PC-9 (cell line): ENCODE measurements around the gene NR2F1-AS1. TPM values are rescaled to one million over a fixed set of nuclear protein-coding genes. Genes with fewer than 3 reads are reported as not detected.

Source experiments
- BruUV-seq: library from RNA; stranded (reverse); fragments of 400-500 nt; replicated peaks from 2 replicates; lab custom pipeline; 2021; lab: Mats Ljungman, UMichigan
- CTCF ChIA-PET: fragments of 300-600 bp; sonication (Branson Sonifier 250); formaldehyde crosslinking; loops from one replicate; lab custom pipeline; 2022; ENCODE audit warnings: antibody characterized with exemption; lab: Charles Lee
- POLR2A ChIA-PET: fragments of 300-600 bp; sonication (Branson Sonifier 250); formaldehyde crosslinking; loops from one replicate; lab custom pipeline; 2022; ENCODE audit warnings: antibody characterized with exemption; ENCODE audit not compliant: unreplicated experiment; lab: Charles Lee
- DNase-seq, 2 experiments: peaks; one replicate each; pipeline versions ENCODE4 v3.0.0 to v3.0.0-alpha.2; 2015 to 2022; ENCODE audit warnings: mixed read lengths in 1 of 2
- H2AFZ ChIP-seq: fragments of 200-600 bp; sonication (generic); 2 replicates; pipeline ENCODE4 v1.8.1; 2017; ENCODE audit warnings: antibody characterized with exemption
- H3F3A ChIP-seq: fragments of 200-600 bp; sonication (generic); 2 replicates; pipeline ENCODE4 v1.8.1; 2017; ENCODE audit warnings: antibody characterized with exemption, mild to moderate bottlenecking, low read depth; ENCODE audit not compliant: insufficient read depth
- H3K27ac ChIP-seq: fragments of 200-600 bp; sonication (generic); 2 replicates; pipeline ENCODE4 v1.6.1; 2016; ENCODE audit warnings: mixed run types
- H3K27me3 ChIP-seq: fragments of 200-600 bp; sonication (generic); 2 replicates; pipeline ENCODE4 v1.6.1; 2016; ENCODE audit warnings: low read depth, mixed run types; ENCODE audit not compliant: insufficient read depth
- H3K36me3 ChIP-seq: fragments of 200-600 bp; sonication (generic); 2 replicates; pipeline ENCODE4 v1.6.1; 2016; ENCODE audit warnings: low read depth, mixed run types
- H3K4me1 ChIP-seq: fragments of 200-600 bp; sonication (generic); replicated peaks from 2 replicates; pipeline ENCODE4 v1.6.1; 2016; ENCODE audit warnings: mixed run types; ENCODE audit not compliant: insufficient read depth
- H3K4me2 ChIP-seq: fragments of 200-600 bp; sonication (generic); 2 replicates; pipeline ENCODE4 v1.6.1; 2017; ENCODE audit warnings: mixed run types
- H3K4me3 ChIP-seq: fragments of 200-600 bp; sonication (generic); 2 replicates; pipeline ENCODE4 v1.6.1; 2016; ENCODE audit warnings: mixed run types
- H3K79me2 ChIP-seq: fragments of 200-600 bp; sonication (generic); 2 replicates; pipeline ENCODE4 v1.6.1; 2017; ENCODE audit warnings: low read depth, mixed run types
- H3K9me2 ChIP-seq: fragments of 200-600 bp; sonication (generic); 2 replicates; pipeline ENCODE4 v1.8.1; 2017; ENCODE audit warnings: mild to moderate bottlenecking; ENCODE audit not compliant: insufficient read depth
- H3K9me3 ChIP-seq: fragments of 200-600 bp; sonication (generic); 2 replicates; pipeline ENCODE4 v1.8.1; 2016; ENCODE audit warnings: low read depth; ENCODE audit not compliant: insufficient read depth
- H4K20me1 ChIP-seq: fragments of 200-600 bp; sonication (generic); 2 replicates; pipeline ENCODE4 v1.8.1; 2017; ENCODE audit not compliant: insufficient read depth
- CTCF ChIP-seq: fragments of 200-600 bp; sonication (generic); conservative IDR thresholded peaks from 2 replicates; pipeline ENCODE4 v1.6.1; 2017; ENCODE audit warnings: mixed run types, antibody characterized with exemption, mild to moderate bottlenecking, moderate library complexity
- EZH2 ChIP-seq: fragments of 200-600 bp; sonication (generic); IDR thresholded peaks from 2 replicates; pipeline ENCODE4 v1.8.0; 2017; ENCODE audit warnings: antibody characterized with exemption, low read depth
- intact Hi-C: fragments of 100-400 bp; cut with micrococcal nuclease; formaldehyde crosslinking; loops from one replicate; pipeline ENCODE4 v1.10.0; 2022; ENCODE audit not compliant: unreplicated experiment
- total RNA-seq: library from RNA; stranded (reverse); gene quantifications from 2 replicates; pipeline ENCODE4 v1.2.3, GENCODE V29; 2021

NR2F1-AS1 gene
- total RNA-seq, 1 experiment from 2014 or later, result 6.0 TPM

GRCh38 chr5:93378073-93378472 lies 202.9 kb downstream of the NR2F1-AS1 start:
- H3K27ac ChIP-seq, result no peak overlapping the region
- H3K36me3 ChIP-seq, result no peaks in the 10 kb centered on the region
- intact Hi-C loops, result no loop called here
- no peaks in the 10 kb centered on the region for H3K27me3 ChIP-seq
- H2AFZ ChIP-seq, result no peak overlapping the region
- H3K4me2 ChIP-seq, result no peak overlapping the region
- POLR2A ChIA-PET, result no interaction called here
- no TSS peak for BruUV-seq
- H4K20me1 ChIP-seq, result no peaks in the 10 kb centered on the region
- H3K9me2 ChIP-seq, result no peaks in the 10 kb centered on the region
- H3K79me2 ChIP-seq, result no peaks in the 10 kb centered on the region
- no peaks in the 10 kb centered on the region for H3K4me1 ChIP-seq
- CTCF ChIA-PET, result no interaction called here
- H3K4me3 ChIP-seq, result no peak overlapping the region
- no peaks in the 10 kb centered on the region for H3F3A ChIP-seq
- no peak for TF ChIP-seq EZH2
- TF ChIP-seq CTCF, result no peak
- H3K9me3 ChIP-seq, result peaks cover 4% of the 10 kb centered on the region; the same call in 1 of the 2 replicates
- no peak for DNase-seq

GRCh38 chr5:93371893-93372292 lies 209.1 kb downstream of the NR2F1-AS1 start:
- ChIA-PET POLR2A (no interaction called here), CTCF (no interaction called here)

GRCh38 chr5:93364378-93364777 lies 216.6 kb downstream of the NR2F1-AS1 start:
- Histone ChIP-seq H3K79me2 (no peaks in the 10 kb centered on the region), H2AFZ (no peak overlapping the region), H3F3A (no peaks in the 10 kb centered on the region), H3K4me1 (peaks cover 14% of the 10 kb centered on the region), H3K4me3 (no peak overlapping the region), H3K27me3 (no peaks in the 10 kb centered on the region), H3K9me2 (no peaks in the 10 kb centered on the region), H3K27ac (no peak overlapping the region), H3K9me3 (no peaks in the 10 kb centered on the region), H3K36me3 (no peaks in the 10 kb centered on the region), H4K20me1 (no peaks in the 10 kb centered on the region), H3K4me2 (no peak overlapping the region)
- TF ChIP-seq CTCF (no peak), EZH2 (no peak)
- BruUV-seq, result no TSS peak
- ChIA-PET CTCF (no interaction called here), POLR2A (no interaction called here)
- DNase-seq, result no peak
- intact Hi-C loops, result no loop called here

More at GRCh38 chr5:93371893-93372292, 209.1 kb downstream of the NR2F1-AS1 start:
- no peaks in the 10 kb centered on the region for H3K36me3 ChIP-seq
- H2AFZ ChIP-seq, result no peak overlapping the region
- H3K4me3 ChIP-seq, result no peak overlapping the region
- no peaks in the 10 kb centered on the region for H3K4me1 ChIP-seq
- no peaks in the 10 kb centered on the region for H4K20me1 ChIP-seq
- DNase-seq, result no peak
- TF ChIP-seq CTCF (no peak), EZH2 (no peak)
- H3K27ac ChIP-seq, result no peak overlapping the region
- no TSS peak for BruUV-seq
- H3K9me3 ChIP-seq, result peaks cover 4% of the 10 kb centered on the region; the same call in 1 of the 2 replicates
- no peaks in the 10 kb centered on the region for H3K9me2 ChIP-seq
- no peaks in the 10 kb centered on the region for H3F3A ChIP-seq
- no peak overlapping the region for H3K4me2 ChIP-seq
- no peaks in the 10 kb centered on the region for H3K79me2 ChIP-seq
- intact Hi-C loops, result no loop called here
- no peaks in the 10 kb centered on the region for H3K27me3 ChIP-seq
